Gastroesophageal sphincter (tissue), 4 donors: ENCODE measurements around the gene EPAS1. TPM values are rescaled to one million over a fixed set of nuclear protein-coding genes. Genes with fewer than 3 reads are reported as not detected.

Experiments used
- ATAC-seq: fragments of 150-250 bp; one replicate; pipeline ENCODE4 v1.9.1; 2016; ENCODE audit warnings: mild to moderate bottlenecking, moderate library complexity
- H3K27ac ChIP-seq, 4 donors: fragments of 200-600 bp; sonication (generic) in 3 of 4; 1 replicate in 3 of 4; 2 replicates in 1 of 4; pipeline ENCODE4 v1.5.1; 2016 to 2019
- H3K27me3 ChIP-seq: fragments of 200-600 bp; sonication (generic); one replicate; pipeline ENCODE4 v1.5.1; 2019
- H3K36me3 ChIP-seq, 2 donors: fragments of 200-600 bp; sonication (generic); one replicate each; pipeline ENCODE4 v1.5.1; 2019; ENCODE audit warnings: control low read depth in 1 of 2
- H3K4me1 ChIP-seq, 3 donors: fragments of 200-600 bp; sonication (generic); 1 replicate in 2 of 3; 2 replicates in 1 of 3; pipeline ENCODE4 v1.5.1; 2016 to 2019; ENCODE audit warnings: control low read depth in 2 of 3
- H3K4me3 ChIP-seq, 2 donors: fragments of 200-600 bp; sonication (generic); one replicate each; pipeline ENCODE4 v1.5.1; 2019; ENCODE audit warnings: mild to moderate bottlenecking in 1 of 2, moderate library complexity in 1 of 2
- H3K9me3 ChIP-seq, 3 donors: fragments of 200-600 bp; sonication (generic); one replicate each; pipeline ENCODE4 v1.5.1; 2017 to 2019; ENCODE audit warnings: control low read depth in 2 of 3
- CTCF ChIP-seq, 4 experiments: fragments of 200-600 bp in 2 of 4; fragments of 450-650 bp in 2 of 4; sonication (generic) in 1 of 4; IDR thresholded peaks; one replicate each; pipeline ENCODE4 v1.5.1; 2017 to 2019; ENCODE audit warnings: antibody characterized with exemption in 4 of 4, mild to moderate bottlenecking in 2 of 4, moderate library complexity in 2 of 4
- EP300 ChIP-seq: sonication (generic); formaldehyde crosslinking; IDR thresholded peaks from one replicate; pipeline ENCODE4 v1.6.1; 2017; ENCODE audit warnings: antibody characterized with exemption, mild to moderate bottlenecking
- POLR2A ChIP-seq, 2 donors: fragments of 450-650 bp; IDR thresholded peaks; one replicate each; pipeline ENCODE4 v1.6.1; 2017; ENCODE audit warnings: antibody characterized with exemption in 2 of 2, mild to moderate bottlenecking in 2 of 2, moderate library complexity in 1 of 2
- POLR2AphosphoS5 ChIP-seq: sonication (generic); formaldehyde crosslinking; IDR thresholded peaks from one replicate; pipeline ENCODE4 v1.6.1; 2017; ENCODE audit warnings: antibody characterized with exemption
- WGBS, 2 donors: methylation state at CpG; one replicate each; pipeline ENCODE4 v1.1.5; 2018; ENCODE audit warnings: low coverage in 1 of 2; 5-methylcytosine and 5-hydroxymethylcytosine counted together
- total RNA-seq, 4 donors: library from RNA; depleted of rRNA; stranded (reverse); fragments of >200 nt; gene quantifications; one replicate each; pipeline ENCODE4 v1.1.0, GENCODE V29; 2016

Gene EPAS1
- total RNA-seq, 4 donors from 2014 or later, result 101 to 152 (median 131) TPM

GRCh38 chr2:46410273-46411244, 113.4 kb downstream of the EPAS1 start:
- Histone ChIP-seq H3K27ac (no peak overlapping the region), H3K36me3 (no peaks in the 10 kb centered on the region), H3K4me3 (no peak overlapping the region), H3K27me3 (no peaks in the 10 kb centered on the region), H3K9me3 (no peaks in the 10 kb centered on the region), H3K4me1 (peaks cover 0 to 6% (median 0%) of the 10 kb centered on the region in 3 donors)
- ATAC-seq, result no peak
- TF ChIP-seq POLR2AphosphoS5 (no peak), POLR2A (IDR thresholded peaks at IDR 0.05) (no peak), CTCF (IDR thresholded peaks at IDR 0.05) (no peak), EP300 (no peak)
- WGBS, 2 donors, result 86 to 94% methylated on average over 5 to 6 of the region's 10 CpGs

GRCh38 chr2:46411245-46411641, 114.0 kb downstream of the EPAS1 start:
- ATAC-seq, result no peak
- Histone ChIP-seq H3K27ac (no peak overlapping the region), H3K4me3 (no peak overlapping the region), H3K27me3 (no peaks in the 10 kb centered on the region), H3K4me1 (peaks cover 0 to 6% (median 0%) of the 10 kb centered on the region in 3 donors), H3K9me3 (peaks cover 0 to 1% (median 0%) of the 10 kb centered on the region in 3 donors), H3K36me3 (no peaks in the 10 kb centered on the region)
- 92% methylated on average over 2 of the region's 2 CpGs; no CpG with 5 or more reads in 1 of the 2 donors for WGBS, 2 donors
- TF ChIP-seq POLR2A (IDR thresholded peaks at IDR 0.05) (no peak), CTCF (IDR thresholded peaks at IDR 0.05) (no peak), EP300 (no peak), POLR2AphosphoS5 (no peak)

- H3K9me3 ChIP-seq, result peaks cover 0 to 9% (median 0%) of the 10 kb centered on the region in 3 donors
- no peaks in the 10 kb centered on the region for H3K36me3 ChIP-seq
- ATAC-seq, result no peak
- H3K4me1 ChIP-seq, result peaks cover 0 to 6% (median 0%) of the 10 kb centered on the region in 3 donors
- no peak overlapping the region for H3K27ac ChIP-seq
- H3K27me3 ChIP-seq, result no peaks in the 10 kb centered on the region
- no peak overlapping the region for H3K4me3 ChIP-seq
- WGBS, 2 donors, result 57% methylated on average over 1 of the region's 1 CpG; no CpG with 5 or more reads in 1 of the 2 donors
- no peak for TF ChIP-seq EP300
These were observed 114.8 kb downstream of the EPAS1 start for GRCh38 chr2:46411985-46412384.

GRCh38 chr2:46413111-46413510, 115.9 kb downstream of the EPAS1 start:
- Histone ChIP-seq H3K4me1 (peaks cover 0 to 6% (median 0%) of the 10 kb centered on the region in 3 donors), H3K27ac (no peak overlapping the region), H3K27me3 (no peaks in the 10 kb centered on the region), H3K4me3 (no peak overlapping the region), H3K9me3 (peaks cover 0 to 19% (median 0%) of the 10 kb centered on the region in 3 donors), H3K36me3 (no peaks in the 10 kb centered on the region)
- WGBS, 2 donors, result 90% methylated on average over 2 of the region's 2 CpGs; no CpG with 5 or more reads in 1 of the 2 donors
- ATAC-seq, result no peak
- TF ChIP-seq CTCF (IDR thresholded peaks at IDR 0.05), result no peak
- no peak for TF ChIP-seq EP300
- no peak for TF ChIP-seq POLR2AphosphoS5
- TF ChIP-seq POLR2A (IDR thresholded peaks at IDR 0.05), result no peak

- Histone ChIP-seq H3K36me3 (no peaks in the 10 kb centered on the region), H3K4me1 (peaks cover 0 to 6% (median 0%) of the 10 kb centered on the region in 3 donors), H3K4me3 (no peak overlapping the region), H3K27me3 (no peaks in the 10 kb centered on the region), H3K27ac (no peak overlapping the region), H3K9me3 (peaks cover 0 to 24% (median 0%) of the 10 kb centered on the region in 3 donors)
- ATAC-seq, result no peak
- TF ChIP-seq POLR2AphosphoS5 (no peak), CTCF (IDR thresholded peaks at IDR 0.05) (no peak), EP300 (no peak)
These were observed 116.4 kb downstream of the EPAS1 start for GRCh38 chr2:46413631-46414030.
